ENCODE data around the gene ACAD8.

- TF ChIP-seq, protein P1, sequence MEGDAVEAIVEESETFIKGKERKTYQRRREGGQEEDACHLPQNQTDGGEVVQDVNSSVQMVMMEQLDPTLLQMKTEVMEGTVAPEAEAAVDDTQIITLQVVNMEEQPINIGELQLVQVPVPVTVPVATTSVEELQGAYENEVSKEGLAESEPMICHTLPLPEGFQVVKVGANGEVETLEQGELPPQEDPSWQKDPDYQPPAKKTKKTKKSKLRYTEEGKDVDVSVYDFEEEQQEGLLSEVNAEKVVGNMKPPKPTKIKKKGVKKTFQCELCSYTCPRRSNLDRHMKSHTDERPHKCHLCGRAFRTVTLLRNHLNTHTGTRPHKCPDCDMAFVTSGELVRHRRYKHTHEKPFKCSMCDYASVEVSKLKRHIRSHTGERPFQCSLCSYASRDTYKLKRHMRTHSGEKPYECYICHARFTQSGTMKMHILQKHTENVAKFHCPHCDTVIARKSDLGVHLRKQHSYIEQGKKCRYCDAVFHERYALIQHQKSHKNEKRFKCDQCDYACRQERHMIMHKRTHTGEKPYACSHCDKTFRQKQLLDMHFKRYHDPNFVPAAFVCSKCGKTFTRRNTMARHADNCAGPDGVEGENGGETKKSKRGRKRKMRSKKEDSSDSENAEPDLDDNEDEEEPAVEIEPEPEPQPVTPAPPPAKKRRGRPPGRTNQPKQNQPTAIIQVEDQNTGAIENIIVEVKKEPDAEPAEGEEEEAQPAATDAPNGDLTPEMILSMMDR (IDR thresholded peaks at IDR 0.05; ENCODE audit: low read length), result no peak
- TF ChIP-seq EZH2 (optimal IDR thresholded peaks at IDR 0.05; ENCODE audit: low read depth, low read length) (no peak), EZH2phosphoT487 (IDR thresholded peaks at IDR 0.05; ENCODE audit: low read length) (no peak)
Measured at GRCh38 chr11:134283461-134284230, 30.3 kb downstream of the ACAD8 start.

All from MM.1S (cell line).